Upper lobe of left lung (tissue), 6 donors: ENCODE measurements around the gene IGFL1. TPM values are rescaled to one million over a fixed set of nuclear protein-coding genes. Genes with fewer than 3 reads are reported as not detected.
"Not testable (repeated sequence)": the region's sequence is repeated elsewhere in the genome, so short reads cannot be mapped to it uniquely, and the experiment has no call there.

Experiments used
- ATAC-seq, 2 donors: fragments of 200-7000 bp; cut with Tn5 transposase; one replicate each; pipeline ENCODE4 v1.9.1; 2022; ENCODE audit warnings: mild to moderate bottlenecking in 2 of 2, moderate library complexity in 2 of 2; ENCODE audit not compliant: low FRiP score in 2 of 2
- DNase-seq, 2 donors: peaks; one replicate each; pipeline ENCODE4 v3.0.0-alpha.2; 2019 to 2020
- H3K27ac ChIP-seq, 4 donors: fragments of 200-600 bp; sonication (generic); one replicate each; pipeline ENCODE4 v1.5.1; 2016 to 2019
- H3K27me3 ChIP-seq, 4 donors: fragments of 200-600 bp; sonication (generic); one replicate each; pipeline ENCODE4 v1.5.1; 2017 to 2019
- H3K36me3 ChIP-seq, 4 donors: fragments of 200-600 bp; sonication (generic); one replicate each; pipeline ENCODE4 v1.5.1; 2016 to 2019
- H3K4me1 ChIP-seq, 4 donors: fragments of 200-600 bp; sonication (generic); one replicate each; pipeline ENCODE4 v1.5.1; 2018 to 2019
- H3K4me3 ChIP-seq, 4 donors: fragments of 200-600 bp; sonication (generic); one replicate each; pipeline ENCODE4 v1.5.1; 2017 to 2019; ENCODE audit warnings: mild to moderate bottlenecking in 2 of 4, moderate library complexity in 1 of 4
- H3K9me3 ChIP-seq, 4 donors: fragments of 200-600 bp; sonication (generic); one replicate each; pipeline ENCODE4 v1.5.1; 2018 to 2019
- EP300 ChIP-seq, 4 donors: sonication (generic); formaldehyde crosslinking; IDR thresholded peaks; one replicate each; pipeline ENCODE4 v1.5.1; 2017; ENCODE audit warnings: antibody characterized with exemption in 4 of 4, control low read depth in 2 of 4
- POLR2A ChIP-seq, 4 donors: fragments of 450-650 bp; IDR thresholded peaks; one replicate each; pipeline ENCODE4 v1.5.1; 2016 to 2017; ENCODE audit warnings: antibody characterized with exemption in 4 of 4, mild to moderate bottlenecking in 2 of 4
- POLR2AphosphoS5 ChIP-seq, 2 donors: sonication (generic); formaldehyde crosslinking; IDR thresholded peaks; one replicate each; pipeline ENCODE4 v1.5.1; 2017; ENCODE audit warnings: antibody characterized with exemption in 2 of 2
- WGBS, 2 donors: methylation state at CpG; one replicate each; pipeline ENCODE4 v1.1.5; 2017 to 2018; 5-methylcytosine and 5-hydroxymethylcytosine counted together
- total RNA-seq, 6 donors: library from RNA; depleted of rRNA in 4 of 6; stranded (reverse); fragments of >200 nt in 4 of 6; gene quantifications; one replicate each; pipeline versions ENCODE4 v1.1.0 to v1.2.1, GENCODE V29; 2016 to 2021
- TF ChIP-seq, protein P1 (sequence below), 6 experiments: fragments of 450-650 bp in 4 of 6; fragments of 200-600 bp in 2 of 6; sonication (generic) in 2 of 6; IDR thresholded peaks; one replicate each; pipeline ENCODE4 v1.5.1; 2016 to 2019; ENCODE audit warnings: antibody characterized with exemption in 6 of 6
- donor health status: DM: no; HTN: no; CAD: no; lungs with moderate emphysema.
- donor health status: DM: no; HTN: yes; CAD: no; lungs with severe emphysema.

IGFL1 gene
- total RNA-seq, 6 donors from 2014 or later: not detected

DNA sequence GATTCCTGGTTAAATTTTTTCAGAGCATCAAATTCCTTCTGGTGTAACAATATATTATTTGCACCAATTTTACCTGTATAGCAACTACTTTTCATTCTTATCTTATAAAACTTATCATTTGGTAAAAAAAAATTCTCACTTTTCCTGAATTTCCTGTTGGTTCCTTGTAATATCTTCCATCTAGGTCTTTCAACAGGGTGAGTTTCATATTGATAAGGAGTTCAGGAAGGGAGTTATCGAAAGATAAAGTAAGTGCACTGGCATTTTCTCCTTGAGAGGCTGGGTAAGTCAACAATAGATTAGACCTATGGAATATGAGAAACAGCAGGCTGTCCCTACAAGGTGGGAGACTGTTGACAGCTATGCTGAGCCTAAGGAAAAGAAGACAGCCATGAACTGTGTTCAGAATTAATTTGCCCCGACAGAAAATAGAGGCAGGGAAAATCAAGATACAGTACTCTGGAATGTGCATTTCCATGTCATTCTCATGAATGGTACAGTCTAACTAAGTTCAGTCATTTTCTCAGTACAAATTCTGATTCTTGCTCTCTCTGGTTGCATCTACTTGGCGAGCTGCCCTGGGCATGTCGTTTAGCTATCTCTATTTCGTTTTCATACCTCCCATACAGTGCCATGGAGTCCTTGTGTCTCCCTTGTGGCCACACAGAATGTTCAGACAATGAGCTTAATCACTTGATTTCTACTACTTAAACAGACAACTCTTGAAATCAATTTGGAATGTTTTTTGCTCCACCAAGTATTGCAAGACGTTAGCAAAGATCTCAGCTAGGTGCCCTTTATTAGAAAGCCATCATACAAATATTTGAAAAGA, 9.9 kb downstream of the IGFL1 start:
- no peak for DNase-seq
- Histone ChIP-seq H3K36me3 (no peaks in the 10 kb centered on the region), H3K4me3 (no peak overlapping the region), H3K27ac (no peak overlapping the region), H3K9me3 (no peaks in the 10 kb centered on the region), H3K4me1 (no peaks in the 10 kb centered on the region), H3K27me3 (no peaks in the 10 kb centered on the region)
- ATAC-seq: no peak
- WGBS, 2 donors: 56% methylated on average over 6 of the region's 6 CpGs
- no peak for TF ChIP-seq EP300 (IDR thresholded peaks at IDR 0.05)
- TF ChIP-seq POLR2AphosphoS5 (IDR thresholded peaks at IDR 0.05): no peak
- TF ChIP-seq, protein P1, sequence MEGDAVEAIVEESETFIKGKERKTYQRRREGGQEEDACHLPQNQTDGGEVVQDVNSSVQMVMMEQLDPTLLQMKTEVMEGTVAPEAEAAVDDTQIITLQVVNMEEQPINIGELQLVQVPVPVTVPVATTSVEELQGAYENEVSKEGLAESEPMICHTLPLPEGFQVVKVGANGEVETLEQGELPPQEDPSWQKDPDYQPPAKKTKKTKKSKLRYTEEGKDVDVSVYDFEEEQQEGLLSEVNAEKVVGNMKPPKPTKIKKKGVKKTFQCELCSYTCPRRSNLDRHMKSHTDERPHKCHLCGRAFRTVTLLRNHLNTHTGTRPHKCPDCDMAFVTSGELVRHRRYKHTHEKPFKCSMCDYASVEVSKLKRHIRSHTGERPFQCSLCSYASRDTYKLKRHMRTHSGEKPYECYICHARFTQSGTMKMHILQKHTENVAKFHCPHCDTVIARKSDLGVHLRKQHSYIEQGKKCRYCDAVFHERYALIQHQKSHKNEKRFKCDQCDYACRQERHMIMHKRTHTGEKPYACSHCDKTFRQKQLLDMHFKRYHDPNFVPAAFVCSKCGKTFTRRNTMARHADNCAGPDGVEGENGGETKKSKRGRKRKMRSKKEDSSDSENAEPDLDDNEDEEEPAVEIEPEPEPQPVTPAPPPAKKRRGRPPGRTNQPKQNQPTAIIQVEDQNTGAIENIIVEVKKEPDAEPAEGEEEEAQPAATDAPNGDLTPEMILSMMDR (IDR thresholded peaks at IDR 0.05): no peak
- TF ChIP-seq POLR2A (IDR thresholded peaks at IDR 0.05): no peak

DNA sequence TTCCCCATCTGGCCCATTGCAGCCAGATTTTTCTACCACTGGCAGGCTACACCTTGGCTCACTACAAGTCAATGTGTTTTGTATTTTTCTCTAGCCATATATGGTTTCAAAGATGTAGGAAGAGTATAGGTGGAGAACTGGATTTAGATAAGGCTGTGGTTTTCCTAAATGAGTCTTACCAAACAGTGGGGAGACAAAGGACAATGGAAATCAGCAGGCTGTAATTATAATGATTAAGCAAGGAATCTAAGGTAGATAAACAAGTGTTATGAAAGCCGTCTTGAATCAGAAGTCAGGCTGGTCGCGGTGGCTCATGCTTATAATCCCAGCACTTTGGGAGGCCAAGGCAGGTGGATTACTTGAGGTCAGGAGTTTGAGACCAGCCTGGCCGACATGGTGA, 11.2 kb downstream of the IGFL1 start:
- WGBS, 2 donors: 74 to 86% methylated on average over 4 of the region's 4 CpGs
- no peak overlapping the region for H3K27ac ChIP-seq

DNA sequence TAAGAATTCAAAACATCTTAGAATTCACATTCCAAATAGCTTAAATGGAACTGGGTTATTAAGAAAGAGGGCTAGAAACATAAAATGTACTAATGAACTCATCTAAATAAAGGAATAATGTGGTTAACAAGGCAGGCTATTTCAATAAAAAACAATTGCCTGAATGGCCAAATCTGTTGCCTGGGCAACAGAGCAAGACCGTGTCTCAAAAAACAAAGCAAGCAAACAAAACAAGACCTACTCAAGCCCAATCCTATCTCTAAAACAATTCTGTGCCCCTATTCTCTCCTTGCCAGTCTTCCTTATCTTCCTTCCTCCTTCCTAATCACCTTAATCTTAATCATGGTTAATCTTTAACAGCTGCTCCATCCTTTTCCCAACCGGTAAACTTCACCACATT, 12.1 kb downstream of the IGFL1 start:
- 7 to 8% methylated on average over 2 of the region's 2 CpGs for WGBS, 2 donors
- no peak overlapping the region for H3K4me3 ChIP-seq
- H3K27ac ChIP-seq: no peak overlapping the region
- DNase-seq: no peak
- H3K36me3 ChIP-seq: no peaks in the 10 kb centered on the region
- ATAC-seq: no peak
- no peaks in the 10 kb centered on the region for H3K9me3 ChIP-seq
- H3K27me3 ChIP-seq: no peaks in the 10 kb centered on the region
- H3K4me1 ChIP-seq: no peaks in the 10 kb centered on the region
- TF ChIP-seq POLR2A (IDR thresholded peaks at IDR 0.05) (no peak), EP300 (IDR thresholded peaks at IDR 0.05) (no peak)

More for the DNA sequence above, 11.2 kb downstream of the IGFL1 start:
- Histone ChIP-seq H3K9me3 (no peaks in the 10 kb centered on the region), H3K4me1 (no peaks in the 10 kb centered on the region), H3K36me3 (no peaks in the 10 kb centered on the region), H3K27me3 (no peaks in the 10 kb centered on the region), H3K4me3 (no peak overlapping the region)
- ATAC-seq (no peak), DNase-seq (no peak)
- no peak for TF ChIP-seq POLR2AphosphoS5 (IDR thresholded peaks at IDR 0.05)
- TF ChIP-seq POLR2A (IDR thresholded peaks at IDR 0.05): no peak
- TF ChIP-seq, protein P1 (IDR thresholded peaks at IDR 0.05): no peak
- TF ChIP-seq EP300 (IDR thresholded peaks at IDR 0.05): no peak

DNA sequence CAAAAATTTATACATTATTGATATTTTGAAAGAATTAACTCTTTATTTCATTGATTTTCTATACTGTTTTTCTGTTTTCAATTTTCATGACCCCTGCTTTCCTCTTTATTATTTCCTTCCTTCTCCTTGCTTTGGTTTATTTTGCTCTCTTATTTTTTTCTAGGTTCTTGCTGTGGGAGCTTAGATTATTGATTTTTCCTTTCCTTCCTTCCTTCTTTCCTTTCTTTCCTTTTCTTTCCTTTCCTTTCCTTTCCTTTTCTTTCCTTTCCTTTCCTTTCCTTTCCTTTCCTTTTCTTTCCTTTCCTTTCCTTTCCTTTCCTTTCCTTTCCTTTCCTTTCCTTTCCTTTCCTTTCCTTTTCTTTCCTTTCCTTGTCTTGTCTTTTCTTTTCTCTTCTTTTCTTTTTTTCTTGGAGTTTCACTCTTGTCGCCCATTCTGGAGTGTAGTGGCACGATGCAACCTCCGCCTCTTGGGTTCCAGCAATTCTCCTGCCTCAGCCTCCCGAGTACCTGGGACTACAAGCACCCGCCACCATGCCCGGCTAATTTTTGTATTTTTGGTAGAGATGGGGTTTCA, 13.6 kb downstream of the IGFL1 start:
- not testable (repeated sequence) for H3K4me3 ChIP-seq, H3K9me3 ChIP-seq, H3K27me3 ChIP-seq, ATAC-seq, DNase-seq, H3K36me3 ChIP-seq, H3K27ac ChIP-seq, H3K4me1 ChIP-seq
- 95 to 97% methylated on average over 6 of the region's 6 CpGs for WGBS, 2 donors

DNA sequence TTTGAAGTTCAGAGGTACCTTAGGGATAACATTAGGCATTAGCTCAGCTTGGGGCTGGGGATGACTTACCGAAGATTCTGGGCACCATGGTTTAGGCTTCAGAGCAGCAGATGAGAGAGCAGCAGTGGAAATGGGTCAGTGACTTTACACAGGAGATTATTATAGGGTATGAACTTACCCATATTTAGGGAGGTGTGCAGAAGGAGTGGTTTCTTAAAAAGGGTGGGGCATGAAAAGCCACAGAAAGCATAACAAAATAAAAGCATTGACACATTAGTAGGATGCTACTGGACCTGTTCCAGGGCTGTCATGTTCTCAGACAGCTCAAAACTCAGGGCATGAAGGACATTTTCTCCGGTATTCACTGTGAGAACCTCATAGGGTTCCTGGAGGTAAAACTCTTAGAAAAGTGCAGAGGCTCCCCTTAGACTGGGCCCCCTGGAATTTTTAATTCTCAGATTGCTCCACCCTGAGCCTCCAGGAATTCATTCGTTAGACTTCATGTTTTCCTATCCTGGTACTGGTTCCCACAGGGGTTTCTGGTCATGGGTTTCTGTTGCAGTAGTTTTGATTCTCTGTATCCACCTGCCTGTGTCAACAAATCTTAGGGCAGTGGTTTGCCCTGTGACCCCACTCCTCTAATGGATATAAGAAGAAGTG, 20.7 kb downstream of the IGFL1 start:
- H3K27me3 ChIP-seq: no peaks in the 10 kb centered on the region
- H3K36me3 ChIP-seq: no peaks in the 10 kb centered on the region
- 66 to 70% methylated on average over 3 of the region's 3 CpGs for WGBS, 2 donors
- H3K4me1 ChIP-seq: no peaks in the 10 kb centered on the region
- no peak overlapping the region for H3K4me3 ChIP-seq
- TF ChIP-seq POLR2A (IDR thresholded peaks at IDR 0.05) (no peak), POLR2AphosphoS5 (IDR thresholded peaks at IDR 0.05) (no peak), EP300 (IDR thresholded peaks at IDR 0.05) (no peak)
- TF ChIP-seq, protein P1 (IDR thresholded peaks at IDR 0.05): no peak
- H3K27ac ChIP-seq: no peak overlapping the region
- DNase-seq (no peak), ATAC-seq (no peak)
- H3K9me3 ChIP-seq: no peaks in the 10 kb centered on the region
